BLaER1 treated with 17β-estradiol and CSF1 and Interleukin-3, amounts not matched to agents 10 nM and 100 nM (cell line): ENCODE data around the gene MAP7D2.

ENCODE experiments used
- H3K27ac ChIP-seq, 11 experiments: shearing (Covaris generic); formaldehyde crosslinking; 2 replicates each; pipeline ENCODE4 v1.8.1; 2022
- H3K27me3 ChIP-seq, 11 experiments: shearing (Covaris generic); formaldehyde crosslinking; 2 replicates each; pipeline ENCODE4 v1.8.1; 2022
- H3K36me3 ChIP-seq, 11 experiments: shearing (Covaris generic); formaldehyde crosslinking; 2 replicates each; pipeline ENCODE4 v1.8.1; 2022
- H3K4me1 ChIP-seq, 10 experiments: shearing (Covaris generic); formaldehyde crosslinking; 2 replicates each; pipeline ENCODE4 v1.8.1; 2022
- H3K4me2 ChIP-seq, 11 experiments: shearing (Covaris generic); formaldehyde crosslinking; 2 replicates each; pipeline ENCODE4 v1.8.1; 2022
- H3K4me3 ChIP-seq, 10 experiments: shearing (Covaris generic); formaldehyde crosslinking; 2 replicates each; pipeline ENCODE4 v1.8.1; 2022
- H3K9ac ChIP-seq, 11 experiments: shearing (Covaris generic); formaldehyde crosslinking; 2 replicates each; pipeline ENCODE4 v1.8.1; 2022
- H3K9me3 ChIP-seq, 11 experiments: shearing (Covaris generic); formaldehyde crosslinking; replicated peaks in 1 of 11; 2 replicates each; pipeline ENCODE4 v1.8.1; 2022
- H4K20me1 ChIP-seq, 11 experiments: shearing (Covaris generic); formaldehyde crosslinking; 2 replicates each; pipeline ENCODE4 v1.8.1; 2022
- Cebpa-rat ChIP-seq, 11 experiments: shearing (Covaris generic); IDR thresholded peaks; 2 replicates each; pipeline ENCODE4 v1.8.1; 2022

Gene MAP7D2

GRCh38 chrX:19958552-19959486, 157.9 kb downstream of the MAP7D2 start:
- Histone ChIP-seq H3K4me1 (no peaks in the 10 kb centered on the region), H3K9ac (no peak overlapping the region), H3K27ac (no peak overlapping the region), H3K27me3 (no peaks in the 10 kb centered on the region), H3K4me3 (no peak overlapping the region), H4K20me1 (no peaks in the 10 kb centered on the region; a peak in 1 of 22 replicates), H3K9me3 (no peaks in the 10 kb centered on the region), H3K4me2 (no peak overlapping the region), H3K36me3 (peaks cover 0 to 25% (median 0%) of the 10 kb centered on the region in 11 experiments; a peak in 6 of 22 replicates)
- TF ChIP-seq Cebpa-rat (IDR thresholded peaks at IDR 0.05) = no peak

GRCh38 chrX:19956923-19957322, 159.8 kb downstream of the MAP7D2 start:
- Histone ChIP-seq H3K36me3 (peaks cover 0 to 26% (median 3%) of the 10 kb centered on the region in 11 experiments; a peak in 3 of 22 replicates), H3K4me2 (no peak overlapping the region), H3K4me1 (no peaks in the 10 kb centered on the region), H3K9ac (no peak overlapping the region), H3K27ac (no peak overlapping the region), H3K9me3 (no peaks in the 10 kb centered on the region), H4K20me1 (no peaks in the 10 kb centered on the region; a peak in 1 of 22 replicates), H3K4me3 (no peak overlapping the region), H3K27me3 (no peaks in the 10 kb centered on the region)
- no peak for TF ChIP-seq Cebpa-rat (IDR thresholded peaks at IDR 0.05)
